ENCODE results near the gene MTHFR. TPM values are rescaled to one million over a fixed set of nuclear protein-coding genes. Genes with fewer than 3 reads are reported as not detected.

The MTHFR gene
- total RNA-seq, 1 donor from 2014 or later = 23.2 TPM

GRCh38 chr1:11833900-11834299 is 28.1 kb upstream of the MTHFR start:
- intact Hi-C loops (cut with micrococcal nuclease) = no loop called here

- intact Hi-C loops (cut with micrococcal nuclease) = no loop called here
These were observed 27.7 kb upstream of the MTHFR start for GRCh38 chr1:11833497-11833896.

- intact Hi-C loops (cut with micrococcal nuclease) = no loop called here
These were observed 26.4 kb upstream of the MTHFR start for GRCh38 chr1:11831945-11832725.

GRCh38 chr1:11828511-11828910 is 22.7 kb upstream of the MTHFR start:
- intact Hi-C loops (cut with micrococcal nuclease) = no loop called here

GRCh38 chr1:11826946-11827345 is 21.2 kb upstream of the MTHFR start:
- intact Hi-C loops (cut with micrococcal nuclease) = no loop called here

- intact Hi-C loops (cut with micrococcal nuclease) = no loop called here
These were observed 19.4 kb upstream of the MTHFR start for GRCh38 chr1:11825131-11825530.

- intact Hi-C loops (cut with micrococcal nuclease) = no loop called here
These were observed 17.8 kb upstream of the MTHFR start for GRCh38 chr1:11823366-11824137.

GRCh38 chr1:11822091-11822490 is 16.3 kb upstream of the MTHFR start:
- intact Hi-C loops (cut with micrococcal nuclease) = no loop called here

- intact Hi-C loops (cut with micrococcal nuclease) = no loop called here
These were observed 11.4 kb upstream of the MTHFR start for GRCh38 chr1:11817192-11817591.

GRCh38 chr1:11813021-11813420 is 7.3 kb upstream of the MTHFR start:
- intact Hi-C loops (cut with micrococcal nuclease) = no loop called here

- intact Hi-C loops (cut with micrococcal nuclease) = loop anchor here (2.0 to 5.0 kb wide), 4 partner anchors 70 to 795 kb away; partner anchors contain the start of genes AGTRAP, MTOR and TARDBP
These were observed 1.4 kb upstream of the MTHFR start for GRCh38 chr1:11807133-11807532.

GRCh38 chr1:11806307-11806936 is 658 bp upstream of the MTHFR start:
- intact Hi-C loops (cut with micrococcal nuclease) = loop anchor here (1.0 to 5.0 kb wide), 5 partner anchors 70 to 794 kb away; partner anchors contain the start of genes AGTRAP, MFN2, MTOR and TARDBP

- intact Hi-C loops (cut with micrococcal nuclease) = loop anchor here (5.0 kb wide), 4 partner anchors 153 to 793 kb away; partner anchors contain the start of genes FBXO2, FBXO44, MTOR and SRM
These were observed 920 bp downstream of the MTHFR start for GRCh38 chr1:11804666-11805421.

GRCh38 chr1:11803924-11804665 is 1.7 kb downstream of the MTHFR start:
- intact Hi-C loops (cut with micrococcal nuclease) = loop anchor here (1.0 to 5.0 kb wide), 3 partner anchors 123 to 742 kb away; partner anchors contain the start of genes FBXO2, FBXO44, MAD2L2 and SRM

GRCh38 chr1:11802973-11803885 is 2.5 kb downstream of the MTHFR start:
- intact Hi-C loops (cut with micrococcal nuclease) = loop anchor here (1.0 to 5.0 kb wide), 3 partner anchors 122 to 741 kb away; partner anchors contain the start of genes FBXO2, FBXO44, MAD2L2 and SRM

GRCh38 chr1:11802616-11802972 is 3.2 kb downstream of the MTHFR start:
- intact Hi-C loops (cut with micrococcal nuclease) = loop anchor here (5.0 kb wide), 2 partner anchors 150 to 740 kb away; partner anchors contain the start of genes FBXO2, FBXO44 and SRM

GRCh38 chr1:11800756-11801433 is 4.9 kb downstream of the MTHFR start:
- intact Hi-C loops (cut with micrococcal nuclease) = loop anchor here (5.0 kb wide), 2 partner anchors 149 to 739 kb away; partner anchors contain the start of genes FBXO2, FBXO44 and SRM

- intact Hi-C loops (cut with micrococcal nuclease) = loop anchor here (5.0 kb wide), 2 partner anchors 148 to 738 kb away; partner anchors contain the start of genes FBXO2, FBXO44 and SRM
These were observed 5.4 kb downstream of the MTHFR start for GRCh38 chr1:11800391-11800755.

Measured in T-helper 2 cell treated with Interferon-gamma antibody and Interleukin-4, amounts not matched to agents 100 ng/mL and 5 ng/mL, for 36 hours (primary cell).